K562 (cell line): ENCODE results near the gene CDHR2. TPM values are rescaled to one million over a fixed set of nuclear protein-coding genes. Genes with fewer than 3 reads are reported as not detected.

Source experiments
- ATAC-seq: fragments of 200-7000 bp; cut with Tn5 transposase; 3 replicates; pipeline ENCODE4 v1.9.1; 2020; ENCODE audit warnings: moderate library complexity
- BruUV-seq: library from RNA; stranded (reverse); fragments of 400-500 nt; replicated peaks from 2 replicates; lab custom pipeline; 2021; lab: Mats Ljungman, UMichigan
- CTCF ChIA-PET: fragments of 300-600 bp; formaldehyde crosslinking; extraction: SDS; loops from one replicate; lab custom pipeline; 2021; ENCODE audit warnings: low intra/inter-chr PET ratio; lab: Yijun Ruan, JAX
- POLR2A ChIA-PET: fragments of 300-600, 350-650 bp; sonication (Branson Sonifier 250); formaldehyde crosslinking; extraction: SDS; loops from one replicate; lab custom pipeline; 2021; ENCODE audit warnings: antibody characterized with exemption, inconsistent platforms; lab: Yijun Ruan, JAX
- DNase-seq, 4 experiments: peaks; one replicate each; pipeline versions ENCODE4 v3.0.0 to v3.0.0-alpha.2; 2011 to 2018; ENCODE audit warnings: low spot score in 3 of 4, mixed read lengths in 3 of 4; ENCODE audit errors: extremely low read depth in 1 of 4
- FAIRE-seq: peaks from 2 replicates; lab custom pipeline; 2011; peaks lifted over from hg19 to GRCh38; lab: Jason Lieb, UNC
- H2AFZ ChIP-seq: 2 replicates; pipeline ENCODE4 v1.6.0; 2011; ENCODE audit warnings: low read depth, low read length, control low read depth, inconsistent platforms
- H3K27ac ChIP-seq: fragments of 200-600 bp; 3 replicates; pipeline ENCODE4 v1.8.0; 2011; ENCODE audit warnings: low read depth, mild to moderate bottlenecking, control low read depth, inconsistent platforms, low read length, moderate library complexity, mixed read lengths; ENCODE audit errors: extremely low read depth
- H3K27me3 ChIP-seq, 2 experiments: fragments of 300-600 bp in 1 of 2; 2 replicates in 1 of 2; 3 replicates in 1 of 2; pipeline versions ENCODE4 v1.6.0 to v1.8.0; 2011; ENCODE audit warnings: inconsistent platforms in 2 of 2, low read length in 2 of 2, mild to moderate bottlenecking in 1 of 2, mixed read lengths in 1 of 2, moderate library complexity in 1 of 2; ENCODE audit not compliant: control insufficient read depth in 2 of 2, insufficient read depth in 2 of 2
- H3K36me3 ChIP-seq: fragments of 300-600 bp; 3 replicates; pipeline ENCODE4 v1.8.0; 2011; ENCODE audit warnings: mild to moderate bottlenecking, low read length, inconsistent platforms; ENCODE audit not compliant: control insufficient read depth, insufficient read depth
- H3K4me1 ChIP-seq, 2 experiments: fragments of 200-600 bp in 1 of 2; replicated peaks in 1 of 2; 2 replicates in 1 of 2; 3 replicates in 1 of 2; pipeline versions ENCODE4 v1.5.1 to v1.8.0; 2011; ENCODE audit warnings: inconsistent platforms in 2 of 2, low read length in 2 of 2, mild to moderate bottlenecking in 1 of 2, mixed read lengths in 1 of 2, moderate library complexity in 1 of 2; ENCODE audit not compliant: control insufficient read depth in 2 of 2, insufficient read depth in 2 of 2
- H3K4me2 ChIP-seq: 2 replicates; pipeline ENCODE4 v1.6.1; 2011; ENCODE audit warnings: low read length, control low read depth, inconsistent platforms, mixed read lengths; ENCODE audit not compliant: insufficient read depth
- H3K4me3 ChIP-seq: fragments of 200-600 bp; sonication (generic), shearing (Covaris generic); 2 replicates; pipeline ENCODE4 v1.5.1; 2016; ENCODE audit warnings: control low read depth, inconsistent platforms
- H3K79me2 ChIP-seq: fragments of 200-600 bp; 3 replicates; pipeline ENCODE4 v1.8.0; 2011; ENCODE audit warnings: low read length, inconsistent platforms; ENCODE audit not compliant: control insufficient read depth, insufficient read depth
- H3K9ac ChIP-seq, 2 experiments: 2 replicates each; pipeline versions ENCODE4 v1.6.0 to v1.6.1; 2011; ENCODE audit warnings: low read depth in 2 of 2, low read length in 2 of 2, control low read depth in 1 of 2, inconsistent platforms in 1 of 2, mild to moderate bottlenecking in 1 of 2, mixed read lengths in 1 of 2; ENCODE audit not compliant: insufficient read depth in 1 of 2
- H3K9me1 ChIP-seq: one replicate; pipeline ENCODE4 v1.6.0; 2011; ENCODE audit warnings: inconsistent platforms, mild to moderate bottlenecking, low read length, moderate library complexity; ENCODE audit not compliant: control insufficient read depth, insufficient read depth
- H3K9me3 ChIP-seq: replicated peaks from 2 replicates; pipeline ENCODE4 v1.5.1; 2011; ENCODE audit warnings: low read depth, low read length, inconsistent platforms; ENCODE audit not compliant: control insufficient read depth, insufficient read depth
- H4K20me1 ChIP-seq: replicated peaks from 2 replicates; pipeline ENCODE4 v1.6.1; 2011; ENCODE audit warnings: low read length, inconsistent platforms, mixed read lengths; ENCODE audit not compliant: control insufficient read depth, insufficient read depth
- ESRRA ChIP-seq: fragments of 450-650 bp; IDR thresholded peaks from 2 replicates; pipeline ENCODE4 v1.6.1; 2014; ENCODE audit warnings: low read depth, mild to moderate bottlenecking, moderate library complexity, borderline replicate concordance
- GATAD2B ChIP-seq: fragments of 450-650 bp; IDR thresholded peaks from 2 replicates; pipeline ENCODE4 v1.6.1; 2017; ENCODE audit warnings: mild to moderate bottlenecking, borderline replicate concordance
- IFI16 ChIP-seq: fragments of 250-450 bp; sonication (Bioruptor Pico); IDR thresholded peaks from 2 replicates; pipeline ENCODE4 v2.1.2; 2022; ENCODE audit warnings: mild to moderate bottlenecking, inconsistent platforms
- MEF2A ChIP-seq: IDR thresholded peaks from 2 replicates; pipeline ENCODE4 v1.6.1; 2011; ENCODE audit warnings: low read depth, mild to moderate bottlenecking, low read length, moderate library complexity; ENCODE audit not compliant: control insufficient read depth
- PURB ChIP-seq: sonication (generic); formaldehyde crosslinking; IDR thresholded peaks from 2 replicates; pipeline ENCODE4 v1.9.0; 2021; ENCODE audit warnings: low read depth, mild to moderate bottlenecking, missing genetic modification reagents
- ZNF830 ChIP-seq: fragments of 250-450 bp; sonication (Bioruptor Pico); IDR thresholded peaks from 2 replicates; pipeline ENCODE4 v1.5.0; 2021; ENCODE audit warnings: mild to moderate bottlenecking
- ZZZ3 ChIP-seq: fragments of 450-650 bp; IDR thresholded peaks from 2 replicates; pipeline ENCODE4 v1.6.1; 2016; ENCODE audit warnings: antibody characterized with exemption, mild to moderate bottlenecking, moderate library complexity
- WGBS: fragments of 100-300 bp; shearing (Covaris generic); methylation state at CpG from one replicate; pipeline ENCODE4 v1.1.6; 2016; ENCODE audit warnings: low coverage, mixed read lengths; ENCODE audit not compliant: insufficient coverage; ENCODE audit errors: missing lambda C conversion rate; 5-methylcytosine and 5-hydroxymethylcytosine counted together
- in situ Hi-C: fragments of 300-500 bp; cut with MboI; formaldehyde crosslinking; loops from 4 replicates; pipeline ENCODE4 v1.15.0; 2018; ENCODE audit warnings: inconsistent platforms, mixed read lengths
- intact Hi-C: fragments of 100-400 bp; cut with micrococcal nuclease; formaldehyde crosslinking; loops from 2 replicates; pipeline ENCODE4 v1.14.2; 2022
- polyA plus RNA-seq, 8 experiments: library from polyadenylated mRNA; depleted of rRNA in 4 of 8; stranded (reverse) in 5 of 8; unstranded in 3 of 8; fragments of >200 nt; fragmentation: Nextera tagmentation in 2 of 8; fragmentation: Illumina TruSeq in 1 of 8; extraction: Ambion mirVana in 2 of 8; extraction: Trizol in 1 of 8; gene quantifications; 2 replicates each; pipeline versions ENCODE4 v1.2.1 to v1.2.3, GENCODE V29; 2011 to 2014; ENCODE audit warnings: inconsistent platforms in 1 of 8, missing spikeins in 1 of 8
- total RNA-seq, 7 experiments: library from RNA; depleted of rRNA in 6 of 7; stranded (reverse); fragments of >200 nt in 6 of 7; fragmentation: Illumina TruSeq in 2 of 7; extraction: Trizol in 2 of 7; gene quantifications; 2 replicates each; pipeline versions ENCODE4 v1.2.1 to v1.2.3, GENCODE V29; 2011 to 2021; ENCODE audit warnings: low replicate concordance in 1 of 7
- TF ChIP-seq, protein P1 (sequence below), 2 experiments: fragments of 450-650 bp; formaldehyde crosslinking in 1 of 2; IDR thresholded peaks; 2 replicates each; pipeline versions ENCODE4 v1.4.0 to v1.6.1; 2014 to 2020; ENCODE audit warnings: mild to moderate bottlenecking in 2 of 2, borderline replicate concordance in 1 of 2, low read depth in 1 of 2
- TF ChIP-seq, protein P2 (sequence below), 2 experiments: fragments of 450-650 bp in 1 of 2; IDR thresholded peaks; 2 replicates each; pipeline ENCODE4 v1.6.1; 2011 to 2017; ENCODE audit warnings: low read depth in 2 of 2, antibody characterized with exemption in 1 of 2, borderline replicate concordance in 1 of 2, low read length in 1 of 2, mild to moderate bottlenecking in 1 of 2, mixed read lengths in 1 of 2; ENCODE audit not compliant: control insufficient read depth in 1 of 2

CDHR2 gene
- total and polyA plus RNA-seq, 9 of the 15 experiments (the other 6 are each of a cell fraction or from before 2014, with no cell fraction given) = 0.01 to 0.62 (median 0.09) TPM; not detected in 2

DNA sequence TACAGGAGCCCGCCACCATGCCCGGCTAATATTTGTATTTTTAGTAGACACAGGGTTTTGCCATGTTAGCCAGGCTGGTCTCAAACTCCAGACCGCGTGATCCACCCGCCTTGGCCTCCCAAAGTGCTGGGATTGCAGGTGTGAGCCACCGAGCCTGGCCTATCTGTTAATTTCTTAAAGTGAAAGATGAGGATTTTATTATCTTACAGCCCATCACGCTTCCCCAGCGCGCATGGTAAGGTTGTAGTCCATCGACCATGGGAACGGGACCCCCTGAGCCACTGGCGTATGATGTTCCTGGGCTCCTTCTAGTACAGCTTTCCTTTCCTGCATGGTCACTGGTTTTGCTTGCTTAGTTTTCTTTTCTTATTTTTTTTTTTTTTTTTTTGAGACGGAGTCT, 8.7 kb downstream of the CDHR2 start:
- Histone ChIP-seq H3K9me1 (no peaks in the 10 kb centered on the region), H3K27ac (no peak overlapping the region), H4K20me1 (no peaks in the 10 kb centered on the region), H2AFZ (no peak overlapping the region), H3K36me3 (no peaks in the 10 kb centered on the region), H3K27me3 (peaks cover 13 to 34% of the 10 kb centered on the region in 2 experiments; a peak in 4 of 5 replicates), H3K4me3 (no peak overlapping the region), H3K9me3 (no peaks in the 10 kb centered on the region), H3K4me1 (no peaks in the 10 kb centered on the region), H3K9ac (no peak overlapping the region), H3K4me2 (no peak overlapping the region), H3K79me2 (no peaks in the 10 kb centered on the region)
- BruUV-seq = no TSS peak
- 47% methylated on average over 11 of the region's 13 CpGs for WGBS
- intact Hi-C loops = no loop called here
- ATAC-seq (no peak), DNase-seq (no peak), FAIRE-seq (no peak)
- ChIA-PET CTCF (no interaction called here), POLR2A (no interaction called here)
- in situ Hi-C loops = no loop called here
- TF ChIP-seq PURB (CRISPR knock-in tag) = no peak
- TF ChIP-seq, protein P1, sequence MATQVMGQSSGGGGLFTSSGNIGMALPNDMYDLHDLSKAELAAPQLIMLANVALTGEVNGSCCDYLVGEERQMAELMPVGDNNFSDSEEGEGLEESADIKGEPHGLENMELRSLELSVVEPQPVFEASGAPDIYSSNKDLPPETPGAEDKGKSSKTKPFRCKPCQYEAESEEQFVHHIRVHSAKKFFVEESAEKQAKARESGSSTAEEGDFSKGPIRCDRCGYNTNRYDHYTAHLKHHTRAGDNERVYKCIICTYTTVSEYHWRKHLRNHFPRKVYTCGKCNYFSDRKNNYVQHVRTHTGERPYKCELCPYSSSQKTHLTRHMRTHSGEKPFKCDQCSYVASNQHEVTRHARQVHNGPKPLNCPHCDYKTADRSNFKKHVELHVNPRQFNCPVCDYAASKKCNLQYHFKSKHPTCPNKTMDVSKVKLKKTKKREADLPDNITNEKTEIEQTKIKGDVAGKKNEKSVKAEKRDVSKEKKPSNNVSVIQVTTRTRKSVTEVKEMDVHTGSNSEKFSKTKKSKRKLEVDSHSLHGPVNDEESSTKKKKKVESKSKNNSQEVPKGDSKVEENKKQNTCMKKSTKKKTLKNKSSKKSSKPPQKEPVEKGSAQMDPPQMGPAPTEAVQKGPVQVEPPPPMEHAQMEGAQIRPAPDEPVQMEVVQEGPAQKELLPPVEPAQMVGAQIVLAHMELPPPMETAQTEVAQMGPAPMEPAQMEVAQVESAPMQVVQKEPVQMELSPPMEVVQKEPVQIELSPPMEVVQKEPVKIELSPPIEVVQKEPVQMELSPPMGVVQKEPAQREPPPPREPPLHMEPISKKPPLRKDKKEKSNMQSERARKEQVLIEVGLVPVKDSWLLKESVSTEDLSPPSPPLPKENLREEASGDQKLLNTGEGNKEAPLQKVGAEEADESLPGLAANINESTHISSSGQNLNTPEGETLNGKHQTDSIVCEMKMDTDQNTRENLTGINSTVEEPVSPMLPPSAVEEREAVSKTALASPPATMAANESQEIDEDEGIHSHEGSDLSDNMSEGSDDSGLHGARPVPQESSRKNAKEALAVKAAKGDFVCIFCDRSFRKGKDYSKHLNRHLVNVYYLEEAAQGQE (IDR thresholded peaks at IDR 0.05; ENCODE audit: borderline replicate concordance) = no peak
- TF ChIP-seq, protein P1 (CRISPR knock-in tag; IDR thresholded peaks at IDR 0.05; ENCODE audit: low read depth) = no peak
- TF ChIP-seq GATAD2B = no peak
- TF ChIP-seq IFI16 (CRISPR knock-in tag) = no peak
- TF ChIP-seq, protein P2, sequence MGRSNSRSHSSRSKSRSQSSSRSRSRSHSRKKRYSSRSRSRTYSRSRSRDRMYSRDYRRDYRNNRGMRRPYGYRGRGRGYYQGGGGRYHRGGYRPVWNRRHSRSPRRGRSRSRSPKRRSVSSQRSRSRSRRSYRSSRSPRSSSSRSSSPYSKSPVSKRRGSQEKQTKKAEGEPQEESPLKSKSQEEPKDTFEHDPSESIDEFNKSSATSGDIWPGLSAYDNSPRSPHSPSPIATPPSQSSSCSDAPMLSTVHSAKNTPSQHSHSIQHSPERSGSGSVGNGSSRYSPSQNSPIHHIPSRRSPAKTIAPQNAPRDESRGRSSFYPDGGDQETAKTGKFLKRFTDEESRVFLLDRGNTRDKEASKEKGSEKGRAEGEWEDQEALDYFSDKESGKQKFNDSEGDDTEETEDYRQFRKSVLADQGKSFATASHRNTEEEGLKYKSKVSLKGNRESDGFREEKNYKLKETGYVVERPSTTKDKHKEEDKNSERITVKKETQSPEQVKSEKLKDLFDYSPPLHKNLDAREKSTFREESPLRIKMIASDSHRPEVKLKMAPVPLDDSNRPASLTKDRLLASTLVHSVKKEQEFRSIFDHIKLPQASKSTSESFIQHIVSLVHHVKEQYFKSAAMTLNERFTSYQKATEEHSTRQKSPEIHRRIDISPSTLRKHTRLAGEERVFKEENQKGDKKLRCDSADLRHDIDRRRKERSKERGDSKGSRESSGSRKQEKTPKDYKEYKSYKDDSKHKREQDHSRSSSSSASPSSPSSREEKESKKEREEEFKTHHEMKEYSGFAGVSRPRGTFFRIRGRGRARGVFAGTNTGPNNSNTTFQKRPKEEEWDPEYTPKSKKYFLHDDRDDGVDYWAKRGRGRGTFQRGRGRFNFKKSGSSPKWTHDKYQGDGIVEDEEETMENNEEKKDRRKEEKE (IDR thresholded peaks at IDR 0.05; ENCODE audit: borderline replicate concordance in 1 of 2, control insufficient read depth in 1 of 2, low read depth in 2 of 2, low read length in 1 of 2) = no peak
- no peak for TF ChIP-seq ZZZ3
- no peak for TF ChIP-seq MEF2A
- TF ChIP-seq ZNF830 (CRISPR knock-in tag) = no peak
- TF ChIP-seq ESRRA = no peak
